GM10248 (cell line): ENCODE results near the gene SLC9A5.

ENCODE experiments used
- CTCF ChIA-PET: fragments of 300-600 bp; sonication (Branson Sonifier 250); formaldehyde crosslinking; extraction: SDS; loops from one replicate; lab custom pipeline; 2021; ENCODE audit warnings: antibody characterized with exemption; lab: Yijun Ruan, JAX
- POLR2A ChIA-PET: fragments of 350-650 bp; sonication (Branson Sonifier 250); formaldehyde crosslinking; extraction: SDS; loops from one replicate; lab custom pipeline; 2020; ENCODE audit warnings: antibody characterized with exemption; lab: Yijun Ruan, JAX
- DNase-seq: peaks from one replicate; pipeline ENCODE4 v3.0.0; 2012; ENCODE audit errors: extremely low spot score
- TF ChIP-seq, protein P1 (sequence below): IDR thresholded peaks from 2 replicates; pipeline ENCODE4 v1.5.1; 2012; ENCODE audit warnings: mild to moderate bottlenecking, low read depth; ENCODE audit errors: extremely low read depth, missing control alignments, control extremely low read depth

The SLC9A5 gene

DNA sequence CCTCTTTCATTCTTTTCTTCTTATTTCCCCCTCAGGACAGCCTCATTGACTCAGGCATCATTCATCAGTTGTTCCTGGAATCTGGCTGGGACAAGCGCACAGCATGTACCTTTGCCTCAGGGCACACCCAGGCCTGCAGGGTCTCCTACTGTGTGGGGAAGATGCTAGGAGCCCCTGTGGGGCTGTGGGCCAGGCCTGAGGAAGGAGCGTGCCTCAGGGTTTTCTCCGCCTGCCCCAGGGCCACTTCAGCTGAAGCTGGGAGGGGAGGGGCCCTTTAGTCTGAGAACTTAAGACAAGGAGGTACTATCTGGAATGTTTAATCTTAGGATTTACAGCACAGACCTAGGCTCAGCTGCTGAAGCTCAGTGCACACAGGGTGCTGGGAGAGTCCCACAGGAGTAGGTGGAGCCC is 41.9 kb upstream of the SLC9A5 start:
- CTCF ChIA-PET, result interaction anchor here (1.2 to 1.4 kb wide), 2 partner anchors 9 to 14 kb away, joined by 5 to 8 read pairs; no protein-coding TSS in a partner anchor
- POLR2A ChIA-PET, result no interaction called here
- TF ChIP-seq, protein P1, sequence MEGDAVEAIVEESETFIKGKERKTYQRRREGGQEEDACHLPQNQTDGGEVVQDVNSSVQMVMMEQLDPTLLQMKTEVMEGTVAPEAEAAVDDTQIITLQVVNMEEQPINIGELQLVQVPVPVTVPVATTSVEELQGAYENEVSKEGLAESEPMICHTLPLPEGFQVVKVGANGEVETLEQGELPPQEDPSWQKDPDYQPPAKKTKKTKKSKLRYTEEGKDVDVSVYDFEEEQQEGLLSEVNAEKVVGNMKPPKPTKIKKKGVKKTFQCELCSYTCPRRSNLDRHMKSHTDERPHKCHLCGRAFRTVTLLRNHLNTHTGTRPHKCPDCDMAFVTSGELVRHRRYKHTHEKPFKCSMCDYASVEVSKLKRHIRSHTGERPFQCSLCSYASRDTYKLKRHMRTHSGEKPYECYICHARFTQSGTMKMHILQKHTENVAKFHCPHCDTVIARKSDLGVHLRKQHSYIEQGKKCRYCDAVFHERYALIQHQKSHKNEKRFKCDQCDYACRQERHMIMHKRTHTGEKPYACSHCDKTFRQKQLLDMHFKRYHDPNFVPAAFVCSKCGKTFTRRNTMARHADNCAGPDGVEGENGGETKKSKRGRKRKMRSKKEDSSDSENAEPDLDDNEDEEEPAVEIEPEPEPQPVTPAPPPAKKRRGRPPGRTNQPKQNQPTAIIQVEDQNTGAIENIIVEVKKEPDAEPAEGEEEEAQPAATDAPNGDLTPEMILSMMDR, result no peak
- no peak for DNase-seq

DNA sequence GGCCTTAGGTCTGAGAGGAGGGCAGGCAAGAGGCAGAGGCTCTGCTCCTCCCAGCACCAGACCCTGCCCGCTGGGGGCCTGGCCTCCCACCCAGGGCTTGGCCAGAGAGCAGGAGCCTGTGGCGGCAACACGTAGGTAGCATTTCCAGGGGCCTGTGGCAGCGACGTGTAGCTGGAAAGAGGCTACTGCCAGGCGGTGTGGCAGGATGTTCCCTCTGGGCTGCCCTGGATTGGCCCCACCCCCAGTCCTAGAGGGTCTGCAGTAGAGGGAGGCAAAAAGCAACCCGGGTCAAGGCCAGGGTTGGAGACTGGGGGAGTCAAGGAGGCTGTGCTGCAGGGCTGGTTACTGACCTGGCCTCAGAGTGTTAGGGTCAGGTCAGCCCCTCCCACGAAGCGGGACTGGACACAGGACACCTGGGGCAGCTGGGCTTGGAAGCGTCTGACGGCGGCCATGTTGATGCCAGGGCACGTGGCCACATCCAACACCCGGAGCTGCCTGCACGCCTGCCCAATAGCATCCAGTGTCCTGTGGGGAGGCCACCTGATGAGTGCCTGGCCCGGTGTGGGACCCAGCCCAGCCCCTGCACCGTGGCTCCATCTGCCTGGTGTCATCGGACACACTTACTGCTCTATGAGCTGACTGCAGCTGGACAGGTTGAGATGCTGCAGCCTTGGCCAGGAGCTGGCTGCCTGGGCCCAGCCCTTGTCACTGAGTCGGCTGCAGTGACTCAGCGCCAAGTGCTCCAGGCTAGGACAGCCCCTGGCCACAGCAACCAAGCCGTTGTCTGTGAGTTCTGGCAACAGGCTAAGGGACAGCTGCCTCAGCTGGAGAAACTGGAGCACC is 41.3 kb upstream of the SLC9A5 start:
- TF ChIP-seq, protein P1, result no peak
- POLR2A ChIA-PET, result interaction anchor here (0.6 kb wide), 1 partner anchor 118 kb away, joined by 5 read pairs; no protein-coding TSS in a partner anchor
- CTCF ChIA-PET, result interaction anchor here (0.6 to 1.4 kb wide), 2 partner anchors 10 to 74 kb away, joined by 3 to 8 read pairs; no protein-coding TSS in a partner anchor
- DNase-seq, result no peak

DNA sequence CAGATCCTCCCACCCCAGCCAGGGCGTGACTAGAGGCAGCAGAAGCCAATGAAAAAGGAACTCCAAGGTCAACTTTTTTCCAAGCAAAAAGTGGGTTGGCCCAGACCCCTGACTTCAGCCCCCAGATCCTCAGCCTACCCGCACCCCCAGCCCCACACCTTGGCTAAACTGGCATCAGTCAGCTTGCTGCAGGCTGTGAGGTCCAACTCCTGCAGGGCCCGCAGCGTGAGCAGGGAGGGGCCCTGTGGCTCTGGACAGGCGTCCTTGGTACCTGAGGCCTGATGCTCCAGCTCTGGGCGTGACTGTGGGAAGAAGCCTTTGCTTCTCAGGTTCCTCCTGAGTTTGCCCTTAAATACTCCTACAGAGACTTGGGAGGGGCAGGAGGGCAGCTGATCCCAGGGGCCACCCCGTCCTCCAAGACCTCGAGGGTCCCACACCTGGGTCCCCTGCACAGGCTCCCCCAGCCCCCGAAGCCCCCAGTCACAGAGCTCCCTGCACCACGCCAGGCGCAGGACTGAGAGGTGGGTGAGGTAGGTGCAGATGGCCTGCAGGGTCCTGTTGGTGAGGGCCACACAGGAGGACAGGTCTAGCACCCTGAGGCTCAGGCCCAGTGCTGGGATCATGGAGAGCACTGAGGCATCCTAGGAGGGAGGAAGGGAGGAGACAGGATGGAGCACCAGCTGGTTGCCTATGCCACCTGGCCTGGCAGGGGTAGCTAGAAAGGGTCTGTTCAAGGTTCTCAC is 40.5 kb upstream of the SLC9A5 start:
- DNase-seq, result no peak
- TF ChIP-seq, protein P1, result no peak
- ChIA-PET CTCF (interaction anchor here (0.6 to 2.5 kb wide), 6 partner anchors 11 to 75 kb away, joined by 3 to 8 read pairs (median 4); partner anchors contain the start of genes FBXL8 and TRADD), POLR2A (interaction anchor here (0.6 kb wide), 1 partner anchor 117 kb away, joined by 5 read pairs; no protein-coding TSS in a partner anchor)

DNA sequence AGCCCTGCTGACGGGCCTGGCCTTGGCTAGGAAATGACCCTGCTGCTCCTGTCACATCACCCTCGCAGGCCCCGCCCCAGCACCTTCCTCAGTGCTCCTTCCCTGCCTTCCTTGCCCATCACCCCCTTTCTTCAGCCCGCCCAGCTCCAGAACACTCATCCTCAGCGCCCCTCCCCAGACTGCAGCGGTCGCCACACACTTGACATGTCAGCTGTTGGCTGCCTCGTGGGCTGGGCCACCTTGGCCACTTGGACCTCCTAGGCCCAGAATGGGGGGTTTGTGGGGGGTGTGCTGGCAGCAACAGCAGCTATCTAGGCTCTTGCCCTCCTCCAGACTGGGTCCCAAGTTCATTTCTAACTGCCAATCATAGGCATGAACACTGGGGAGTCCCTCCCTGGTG is 39.2 kb upstream of the SLC9A5 start:
- TF ChIP-seq, protein P1, result no peak
- POLR2A ChIA-PET, result no interaction called here
- CTCF ChIA-PET, result interaction anchor here (1.3 to 2.5 kb wide), 4 partner anchors 15 to 54 kb away, joined by 4 to 6 read pairs (median 4); partner anchors contain the start of genes FBXL8 and TRADD
- no peak for DNase-seq

DNA sequence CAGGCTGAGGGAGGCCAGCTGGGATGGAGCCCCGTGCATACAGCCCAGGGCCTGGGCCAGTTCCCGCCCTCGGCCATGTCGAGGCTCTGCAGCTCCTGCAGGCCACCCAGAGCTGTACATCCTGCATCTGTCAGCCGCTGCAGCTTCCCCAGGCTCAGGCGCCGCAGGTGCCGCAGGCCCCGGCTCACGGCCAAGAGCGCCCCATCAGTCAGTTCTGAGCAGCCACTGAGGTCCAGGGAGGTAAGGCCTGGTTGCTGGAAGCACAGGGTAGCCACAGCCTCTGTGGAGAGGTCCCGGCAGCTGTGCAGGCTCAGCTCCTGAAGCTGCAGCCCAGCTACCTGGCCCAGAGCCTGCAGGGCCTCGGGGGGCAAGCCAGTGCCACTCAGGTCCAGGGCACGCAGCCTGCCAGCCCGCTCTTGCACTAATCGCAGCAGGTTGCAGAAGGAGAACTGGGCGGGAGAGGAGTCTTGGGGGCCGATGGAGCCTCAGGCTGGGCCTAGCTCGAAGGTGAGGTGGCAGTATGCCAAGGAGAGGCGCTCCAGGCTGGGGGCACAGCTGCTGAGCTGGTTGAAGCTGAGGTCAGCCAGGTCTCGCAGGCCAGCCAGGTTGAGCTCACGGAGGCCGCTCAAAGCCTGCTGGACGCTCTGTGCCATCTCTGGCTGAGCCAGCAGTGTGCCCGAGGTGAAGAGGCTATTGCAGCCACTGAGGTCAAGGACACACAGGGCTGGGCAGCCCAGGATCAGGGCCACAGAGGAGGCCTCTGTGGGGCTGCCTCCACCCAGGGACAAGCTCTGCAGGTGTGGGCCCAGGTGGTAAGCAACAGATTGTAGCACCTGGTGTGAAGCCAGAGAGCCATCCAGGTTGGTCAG is 38.5 kb upstream of the SLC9A5 start:
- TF ChIP-seq, protein P1, result no peak
- DNase-seq, result no peak
- ChIA-PET CTCF (interaction anchor here (0.8 to 2.5 kb wide), 3 partner anchors 15 to 218 kb away, joined by 3 to 6 read pairs (median 4); no protein-coding TSS in a partner anchor), POLR2A (interaction anchor here (1.0 kb wide), 1 partner anchor 12 kb away, joined by 4 read pairs; no protein-coding TSS in a partner anchor)
